Esophagus muscularis mucosa (tissue), 3 donors: ENCODE data around the gene PPP1CB.

Experiments
- CTCF ChIP-seq, 3 experiments: fragments of 200-600 bp in 2 of 3; fragments of 450-650 bp in 1 of 3; sonication (generic) in 2 of 3; IDR thresholded peaks; one replicate each; pipeline ENCODE4 v1.5.1; 2017 to 2019; ENCODE audit warnings: antibody characterized with exemption in 3 of 3, mild to moderate bottlenecking in 2 of 3, moderate library complexity in 1 of 3
- POLR2A ChIP-seq: fragments of 450-650 bp; IDR thresholded peaks from one replicate; pipeline ENCODE4 v1.6.1; 2017; ENCODE audit warnings: antibody characterized with exemption, moderate library complexity, mild to moderate bottlenecking, low read depth

DNA sequence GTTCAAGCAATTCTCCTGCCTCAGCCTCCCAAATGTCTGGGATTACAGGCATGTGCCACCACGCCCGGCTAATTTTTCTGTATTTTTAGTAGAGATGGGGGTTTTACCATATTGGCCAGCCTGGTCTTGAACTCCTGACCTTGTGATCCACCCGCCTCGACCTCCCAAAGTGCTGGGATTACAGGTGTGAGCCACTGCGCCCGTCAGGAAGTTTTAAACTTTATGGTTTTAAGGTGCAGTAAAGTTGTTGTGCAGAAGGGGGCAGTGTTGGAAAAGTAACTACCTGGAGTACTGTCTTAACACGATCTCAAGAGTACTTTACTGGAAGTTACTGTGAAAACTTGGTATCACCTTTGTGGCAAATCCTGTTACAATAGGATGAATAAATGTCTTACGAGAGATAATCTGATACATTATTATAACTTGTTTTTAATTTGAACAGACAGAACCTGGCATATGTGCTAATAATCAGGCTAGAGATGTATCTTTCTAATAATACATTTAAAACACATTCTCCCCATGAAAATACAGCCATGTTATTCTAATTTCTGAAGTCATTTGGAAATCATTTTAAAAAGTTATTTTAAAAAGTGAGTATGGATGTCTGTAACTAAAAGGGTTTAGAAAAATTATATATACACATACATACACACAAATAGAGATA is 69.8 kb downstream of the PPP1CB start:
- peak; percentile 63 to 73 (median 67) for TF ChIP-seq CTCF (IDR thresholded peaks at IDR 0.05)
- no peak for TF ChIP-seq POLR2A
